H1 (cell line): ENCODE measurements around the gene MAPK8IP3. TPM values are rescaled to one million over a fixed set of nuclear protein-coding genes. Genes with fewer than 3 reads are reported as not detected.

ENCODE experiments used
- CTCF ChIA-PET: fragments of 300-600 bp; sonication (Branson Sonifier 250); formaldehyde crosslinking; loops from one replicate; lab custom pipeline; 2021; ENCODE audit not compliant: partially characterized antibody; lab: Charles Lee
- POLR2A ChIA-PET: fragments of 300-600 bp; sonication (Branson Sonifier 250); formaldehyde crosslinking; loops from one replicate; lab custom pipeline; 2021; ENCODE audit warnings: inconsistent platforms; ENCODE audit not compliant: partially characterized antibody; lab: Charles Lee
- DNase-seq, 2 experiments: peaks; one replicate each; pipeline versions ENCODE4 v3.0.0 to v3.0.0-alpha.2; 2010 to 2022; ENCODE audit warnings: low spot score in 2 of 2, low read depth in 1 of 2, mixed read lengths in 1 of 2
- FAIRE-seq: peaks from 2 replicates; lab custom pipeline; 2011; peaks lifted over from hg19 to GRCh38; lab: Jason Lieb, UNC
- H2AFZ ChIP-seq: 2 replicates; pipeline ENCODE4 v1.8.1; 2012; ENCODE audit warnings: low read length, inconsistent platforms
- H2AK5ac ChIP-seq: 2 replicates; pipeline ENCODE4 v1.6.1; 2013; ENCODE audit warnings: low read depth, low read length
- H2BK120ac ChIP-seq: replicated peaks from 2 replicates; pipeline ENCODE3; 2013; ENCODE audit warnings: low read depth, low read length, inconsistent platforms
- H2BK12ac ChIP-seq: 2 replicates; pipeline ENCODE4 v1.6.1; 2013; ENCODE audit warnings: low read depth, low read length
- H2BK15ac ChIP-seq: 2 replicates; pipeline ENCODE4 v1.6.1; 2013; ENCODE audit warnings: low read length
- H2BK20ac ChIP-seq: 2 replicates; pipeline ENCODE4 v1.6.1; 2013; ENCODE audit warnings: low read length
- H2BK5ac ChIP-seq: 2 replicates; pipeline ENCODE4 v1.6.1; 2013; ENCODE audit warnings: low read depth, low read length
- H3K14ac ChIP-seq: 2 replicates; pipeline ENCODE4 v1.6.1; 2013; ENCODE audit warnings: inconsistent platforms; ENCODE audit not compliant: insufficient read length
- H3K18ac ChIP-seq: 2 replicates; pipeline ENCODE4 v1.6.1; 2013; ENCODE audit warnings: low read length; ENCODE audit errors: extremely low read depth
- H3K23ac ChIP-seq: 2 replicates; pipeline ENCODE4 v1.6.1; 2013; ENCODE audit warnings: inconsistent platforms; ENCODE audit not compliant: insufficient read length
- H3K23me2 ChIP-seq: 2 replicates; pipeline ENCODE4 v1.6.1; 2013; ENCODE audit warnings: low read depth, low read length
- H3K27ac ChIP-seq: 2 replicates; pipeline ENCODE4 v1.6.1; 2011; ENCODE audit warnings: low read depth, low read length, inconsistent platforms
- H3K27me3 ChIP-seq, 4 experiments: replicated peaks in 1 of 4; 1 replicate in 1 of 4; 2 replicates in 3 of 4; pipeline versions ENCODE4 v1.6.1 to v1.8.1; 2011 to 2013; ENCODE audit warnings: low read length in 3 of 4, mild to moderate bottlenecking in 3 of 4, inconsistent platforms in 2 of 4, mixed read lengths in 2 of 4, moderate library complexity in 1 of 4; ENCODE audit not compliant: control insufficient read depth in 3 of 4, insufficient read depth in 3 of 4; ENCODE audit errors: extremely low read depth in 1 of 4
- H3K36me3 ChIP-seq, 4 experiments: 2 replicates each; pipeline versions ENCODE4 v1.6.1 to v1.8.1; 2011 to 2013; ENCODE audit warnings: mild to moderate bottlenecking in 4 of 4, low read length in 3 of 4, moderate library complexity in 2 of 4, control low read depth in 1 of 4, inconsistent platforms in 1 of 4; ENCODE audit not compliant: insufficient read depth in 4 of 4, control insufficient read depth in 2 of 4
- H3K4ac ChIP-seq: replicated peaks from 2 replicates; pipeline ENCODE3; 2013; ENCODE audit warnings: low read length, low read depth, mixed read lengths, inconsistent platforms; ENCODE audit not compliant: insufficient read length
- H3K4me1 ChIP-seq, 4 experiments: replicated peaks in 1 of 4; 1 replicate in 1 of 4; 2 replicates in 3 of 4; pipeline versions ENCODE4 v1.6.1 to v1.8.1; 2011 to 2013; ENCODE audit warnings: low read length in 3 of 4, inconsistent platforms in 2 of 4, mixed read lengths in 1 of 4; ENCODE audit not compliant: insufficient read depth in 4 of 4, control insufficient read depth in 3 of 4
- H3K4me2 ChIP-seq, 2 experiments: 2 replicates each; pipeline versions ENCODE4 v1.6.1 to v1.8.1; 2011 to 2013; ENCODE audit warnings: low read depth in 2 of 2, low read length in 2 of 2, control low read depth in 1 of 2, inconsistent platforms in 1 of 2, mild to moderate bottlenecking in 1 of 2; ENCODE audit not compliant: insufficient read depth in 1 of 2
- H3K4me3 ChIP-seq, 4 experiments: fragments of 200-600, 300-600 bp in 1 of 4; sonication (generic), shearing (Covaris generic), sonication (Bioruptor Twin) in 1 of 4; 2 replicates each; pipeline versions ENCODE4 v1.5.1 to v1.8.1; 2011 to 2016; ENCODE audit warnings: low read length in 4 of 4, low read depth in 3 of 4, control low read depth in 2 of 4, inconsistent platforms in 2 of 4, mild to moderate bottlenecking in 2 of 4, mixed read lengths in 1 of 4, moderate library complexity in 1 of 4; ENCODE audit not compliant: insufficient read depth in 2 of 4; ENCODE audit errors: extremely low read depth in 1 of 4
- H3K56ac ChIP-seq: replicated peaks from 2 replicates; pipeline ENCODE3; 2013; ENCODE audit warnings: low read depth, mild to moderate bottlenecking, mixed read lengths, low read length, inconsistent platforms; ENCODE audit not compliant: insufficient read length
- H3K79me1 ChIP-seq: 2 replicates; pipeline ENCODE4 v1.6.1; 2013; ENCODE audit warnings: low read depth, low read length, control low read depth
- H3K79me2 ChIP-seq, 2 experiments: 2 replicates each; pipeline versions ENCODE4 v1.6.1 to v1.8.1; 2012 to 2013; ENCODE audit warnings: low read length in 2 of 2, mild to moderate bottlenecking in 2 of 2, inconsistent platforms in 1 of 2; ENCODE audit not compliant: insufficient read depth in 2 of 2, control insufficient read depth in 1 of 2
- H3K9ac ChIP-seq, 4 experiments: replicated peaks in 1 of 4; 1 replicate in 1 of 4; 2 replicates in 3 of 4; pipeline versions ENCODE4 v1.6.1 to v1.8.1; 2011 to 2013; ENCODE audit warnings: low read depth in 3 of 4, low read length in 3 of 4, control low read depth in 2 of 4, mild to moderate bottlenecking in 2 of 4, moderate library complexity in 2 of 4, inconsistent platforms in 1 of 4; ENCODE audit errors: extremely low read depth in 1 of 4
- H3K9me3 ChIP-seq, 2 experiments: 2 replicates each; pipeline versions ENCODE4 v1.6.1 to v1.8.1; 2012 to 2013; ENCODE audit warnings: mild to moderate bottlenecking in 2 of 2, moderate library complexity in 2 of 2, control low read depth in 1 of 2, inconsistent platforms in 1 of 2, low read depth in 1 of 2, low read length in 1 of 2, mixed read lengths in 1 of 2; ENCODE audit not compliant: insufficient read depth in 2 of 2
- H4K20me1 ChIP-seq, 2 experiments: replicated peaks in 1 of 2; 2 replicates each; pipeline versions ENCODE3 to v1.8.1; 2011 to 2013; ENCODE audit warnings: inconsistent platforms in 2 of 2, low read length in 2 of 2, mild to moderate bottlenecking in 1 of 2; ENCODE audit not compliant: insufficient read depth in 2 of 2, control insufficient read depth in 1 of 2
- H4K5ac ChIP-seq: 2 replicates; pipeline ENCODE4 v1.6.1; 2013; ENCODE audit warnings: low read length, low read depth, mixed read lengths, inconsistent platforms; ENCODE audit not compliant: insufficient read length
- H4K8ac ChIP-seq: 2 replicates; pipeline ENCODE4 v1.8.0; 2013; ENCODE audit warnings: mild to moderate bottlenecking, moderate library complexity, low read length, inconsistent platforms; ENCODE audit not compliant: insufficient read depth; ENCODE audit errors: extremely low read depth
- H4K91ac ChIP-seq: replicated peaks from 2 replicates; pipeline ENCODE3; 2013; ENCODE audit warnings: low read length, mixed read lengths, inconsistent platforms; ENCODE audit not compliant: insufficient read length
- CEBPB ChIP-seq: IDR thresholded peaks from 2 replicates; pipeline ENCODE4 v1.6.1; 2012; ENCODE audit warnings: low read depth, low read length
- CREB1 ChIP-seq: IDR thresholded peaks from 2 replicates; pipeline ENCODE4 v1.6.1; 2012; ENCODE audit warnings: inconsistent platforms
- FOSL1 ChIP-seq: IDR thresholded peaks from 2 replicates; pipeline ENCODE4 v1.6.1; 2011; ENCODE audit warnings: mild to moderate bottlenecking, low read depth, low read length, moderate library complexity; ENCODE audit not compliant: insufficient read depth
- JUND ChIP-seq: IDR thresholded peaks from 2 replicates; pipeline ENCODE4 v1.6.1; 2011; ENCODE audit warnings: mild to moderate bottlenecking, improper control_type of control experiment, low read length
- SIRT6 ChIP-seq: IDR thresholded peaks from one replicate; pipeline ENCODE4 v1.7.1; 2012; ENCODE audit warnings: low read length, inconsistent platforms
- SRF ChIP-seq: IDR thresholded peaks from 2 replicates; pipeline ENCODE4 v1.6.1; 2011; ENCODE audit warnings: mild to moderate bottlenecking, low read depth, low read length, moderate library complexity
- SUZ12 ChIP-seq: fragments of 200-600 bp; sonication (generic); IDR thresholded peaks from 2 replicates; pipeline ENCODE4 v1.6.1; 2012; ENCODE audit warnings: mild to moderate bottlenecking, inconsistent platforms, low read length, moderate library complexity, mixed read lengths
- TAF7 ChIP-seq: optimal IDR thresholded peaks from 2 replicates; pipeline ENCODE3; 2011; ENCODE audit warnings: low read depth, mild to moderate bottlenecking, inconsistent platforms, low read length, moderate library complexity, borderline replicate concordance
- WGBS, 2 experiments: shearing (Covaris generic) in 1 of 2; methylation state at CpG; one replicate each; pipeline versions ENCODE4 v1.1.6 to v1.1.7; 2013 to 2015; ENCODE audit warnings: low lambda C conversion rate in 2 of 2, mixed read lengths in 2 of 2, inconsistent platforms in 1 of 2, low coverage in 1 of 2, missing lambda C conversion rate in 1 of 2; ENCODE audit not compliant: insufficient replicate concordance in 2 of 2, insufficient coverage in 1 of 2, insufficient read length in 1 of 2; ENCODE audit errors: extremely low coverage in 1 of 2, missing lambda C conversion rate in 1 of 2; 5-methylcytosine and 5-hydroxymethylcytosine counted together
- polyA plus RNA-seq, 7 experiments: library from polyadenylated mRNA; depleted of rRNA in 3 of 7; stranded (reverse) in 5 of 7; unstranded in 2 of 7; fragments of >200 nt in 5 of 7; fragments of 200-250 nt in 2 of 7; gene quantifications; 1 replicate in 5 of 7; 2 replicates in 1 of 7; 4 replicates in 1 of 7; pipeline versions ENCODE4 v1.2.1 to v1.2.3, GENCODE V29; 2011 to 2013; ENCODE audit warnings: missing spikeins in 2 of 7, mixed read lengths in 2 of 7
- total RNA-seq: library from RNA; stranded (reverse); fragmentation: NEBNext Ultra II Directional; extraction: Animal tissue kit (Norgen Biotek cat#: 25700); gene quantifications from 2 replicates; pipeline ENCODE4 v1.2.1, GENCODE V29; 2021
- TF ChIP-seq, protein P1 (sequence below): IDR thresholded peaks from 2 replicates; pipeline ENCODE4 v1.6.1; 2011; ENCODE audit warnings: low read length, improper control_type of control experiment

The MAPK8IP3 gene
- total and polyA plus RNA-seq, 2 of the 8 experiments (the other 6 are each of a cell fraction or from before 2014, with no cell fraction given): 16.9 to 43.4 TPM

GRCh38 chr16:1794221-1794871 lies 88.4 kb downstream of the MAPK8IP3 start:
- Histone ChIP-seq H4K5ac (no peak overlapping the region), H3K9me3 (peaks cover 12 to 13% of the 10 kb centered on the region in 2 experiments), H3K27ac (no peak overlapping the region), H3K23ac (no peak overlapping the region), H3K36me3 (peaks cover 0 to 20% (median 0%) of the 10 kb centered on the region in 4 experiments; a peak in 2 of 8 replicates), H2BK120ac (no peak overlapping the region), H3K14ac (no peak overlapping the region), H2AFZ (no peak overlapping the region), H3K79me2 (no peaks in the 10 kb centered on the region), H3K56ac (no peak overlapping the region), H3K79me1 (no peaks in the 10 kb centered on the region; the same call in 1 of the 2 replicates), H3K18ac (no peak overlapping the region), H3K4me3 (no peak overlapping the region), H3K9ac (no peak overlapping the region), H2BK20ac (no peak overlapping the region), H4K20me1 (peaks cover 0 to 2% of the 10 kb centered on the region in 2 experiments), H3K27me3 (no peaks in the 10 kb centered on the region), H4K91ac (no peak overlapping the region), H2AK5ac (no peak overlapping the region), H3K23me2 (no peaks in the 10 kb centered on the region), H3K4ac (no peak overlapping the region), H2BK15ac (no peak overlapping the region), H2BK12ac (no peak overlapping the region), H4K8ac (no peak overlapping the region; the same call in 1 of the 2 replicates), H2BK5ac (no peak overlapping the region), H3K4me2 (no peak overlapping the region), H3K4me1 (no peaks in the 10 kb centered on the region)
- no peak for DNase-seq
- WGBS, 2 experiments: 78% methylated on average over 11 of the region's 18 CpGs; no CpG with 5 or more reads in 1 of the 2 experiments
- FAIRE-seq: no peak
- ChIA-PET POLR2A (interaction anchor here (3.3 to 4.2 kb wide), 3 partner anchors 12 to 23 kb away, joined by 19 to 26 read pairs (median 26); partner anchors contain the start of genes EME2, MRPS34, NME3 and NUBP2), CTCF (interaction anchor here (0.6 to 2.2 kb wide), 6 partner anchors 16 to 48 kb away, joined by 3 to 6 read pairs (median 5); partner anchors contain the start of genes EME2 and MRPS34)
- TF ChIP-seq SRF (no peak), JUND (no peak), SUZ12 (no peak), FOSL1 (no peak), TAF7 (no peak), CREB1 (no peak), CEBPB (no peak), SIRT6 (no peak)
- TF ChIP-seq, protein P1, sequence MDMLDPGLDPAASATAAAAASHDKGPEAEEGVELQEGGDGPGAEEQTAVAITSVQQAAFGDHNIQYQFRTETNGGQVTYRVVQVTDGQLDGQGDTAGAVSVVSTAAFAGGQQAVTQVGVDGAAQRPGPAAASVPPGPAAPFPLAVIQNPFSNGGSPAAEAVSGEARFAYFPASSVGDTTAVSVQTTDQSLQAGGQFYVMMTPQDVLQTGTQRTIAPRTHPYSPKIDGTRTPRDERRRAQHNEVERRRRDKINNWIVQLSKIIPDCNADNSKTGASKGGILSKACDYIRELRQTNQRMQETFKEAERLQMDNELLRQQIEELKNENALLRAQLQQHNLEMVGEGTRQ: no peak
